Astrocyte of the cerebellum (primary cell): Measurements from ENCODE around the gene RAPGEFL1.

Experiments
- DNase-seq: peaks from one replicate; pipeline ENCODE4 v3.0.0-alpha.2; 2011; ENCODE audit warnings: low read depth
- H3K4me3 ChIP-seq: 2 replicates; pipeline ENCODE4 v1.5.1; 2011; ENCODE audit warnings: mild to moderate bottlenecking, low read depth, low read length, moderate library complexity
- CTCF ChIP-seq: IDR thresholded peaks from 2 replicates; pipeline ENCODE4 v1.5.1; 2012; ENCODE audit warnings: low read length, low read depth, moderate library complexity, mild to moderate bottlenecking; ENCODE audit errors: missing control alignments
- in situ Hi-C: cut with HindIII; loops from 2 replicates; pipeline ENCODE4 v1.10.0; 2017; ENCODE audit warnings: low sequenced_read_pairs

RAPGEFL1 gene

GRCh38 chr17:40173091-40173777 lies 4.0 kb upstream of the RAPGEFL1 start:
- in situ Hi-C loops = loop anchor here (5.0 to 10.0 kb wide), 2 partner anchors 101 to 178 kb away; no protein-coding TSS in a partner anchor
- no peak for TF ChIP-seq CTCF
- H3K4me3 ChIP-seq = no peak overlapping the region
- no peak for DNase-seq

- no peak for DNase-seq
- no peak overlapping the region for H3K4me3 ChIP-seq
- TF ChIP-seq CTCF = no peak
- in situ Hi-C loops = loop anchor here (5.0 to 10.0 kb wide), 2 partner anchors 101 to 179 kb away; no protein-coding TSS in a partner anchor
These were observed 3.5 kb upstream of the RAPGEFL1 start for GRCh38 chr17:40173778-40174135.

- no peak for TF ChIP-seq CTCF
- no peak overlapping the region for H3K4me3 ChIP-seq
- no peak for DNase-seq
- in situ Hi-C loops = loop anchor here (5.0 to 10.0 kb wide), 2 partner anchors 102 to 180 kb away; no protein-coding TSS in a partner anchor
These were observed 2.8 kb upstream of the RAPGEFL1 start for GRCh38 chr17:40174514-40174913.

GRCh38 chr17:40175928-40176753 lies 1.1 kb upstream of the RAPGEFL1 start:
- no peak overlapping the region for H3K4me3 ChIP-seq
- no peak for DNase-seq
- in situ Hi-C loops = loop anchor here (10.0 kb wide), 1 partner anchor 181 kb away; no protein-coding TSS in a partner anchor
- TF ChIP-seq CTCF = no peak

- DNase-seq = no peak
- in situ Hi-C loops = loop anchor here (10.0 kb wide), 1 partner anchor 182 kb away; no protein-coding TSS in a partner anchor
- H3K4me3 ChIP-seq = no peak overlapping the region
- TF ChIP-seq CTCF = no peak
These were observed 538 bp upstream of the RAPGEFL1 start for GRCh38 chr17:40176754-40177110.

GRCh38 chr17:40178021-40178601 lies 841 bp downstream of the RAPGEFL1 start:
- no peak for DNase-seq
- TF ChIP-seq CTCF = no peak
- H3K4me3 ChIP-seq = peak overlapping the region; percentile 49
- in situ Hi-C loops = loop anchor here (10.0 kb wide), 1 partner anchor 183 kb away; no protein-coding TSS in a partner anchor
